ENCODE measurements around the gene SNURF.
"Not testable (repeated sequence)": the region's sequence is repeated elsewhere in the genome, so short reads cannot be mapped to it uniquely, and the experiment has no call there.

SNURF gene

DNA sequence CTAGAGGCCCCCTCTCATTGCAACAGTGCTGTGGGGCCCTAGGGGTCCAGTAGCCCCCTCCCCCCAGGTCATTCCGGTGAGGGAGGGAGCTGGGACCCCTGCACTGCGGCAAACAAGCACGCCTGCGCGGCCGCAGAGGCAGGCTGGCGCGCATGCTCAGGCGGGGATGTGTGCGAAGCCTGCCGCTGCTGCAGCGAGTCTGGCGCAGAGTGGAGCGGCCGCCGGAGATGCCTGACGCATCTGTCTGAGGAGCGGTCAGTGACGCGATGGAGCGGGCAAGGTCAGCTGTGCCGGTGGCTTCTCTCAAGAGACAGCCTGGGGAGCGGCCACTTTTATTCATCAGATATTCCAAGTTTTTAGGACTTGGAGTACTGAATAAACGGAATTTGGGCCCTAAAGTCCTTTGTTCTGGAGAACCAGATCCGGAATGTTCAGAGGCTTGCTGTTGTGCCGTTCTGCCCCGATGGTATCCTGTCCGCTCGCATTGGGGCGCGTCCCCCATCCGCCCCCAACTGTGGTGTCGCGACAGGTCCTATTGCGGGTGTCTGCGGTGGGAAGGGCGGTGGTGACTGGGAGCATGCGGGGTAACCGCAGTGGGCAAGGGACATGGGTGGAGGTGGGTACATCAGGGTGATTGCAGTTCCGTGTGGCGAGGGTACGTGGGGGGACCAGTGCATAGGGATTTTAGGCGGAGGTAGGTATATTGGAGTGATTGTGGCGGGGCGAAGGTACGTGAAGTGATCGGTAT lies at the start of gene SNURF, which contains the start of gene SNRPN:
Gene SNURF, plus strand, starts transcription at position 205 of the 748 bp plus-strand sequence. Its CDS starts 62 bp downstream, at position 267.
Gene SNRPN, plus strand, starts transcription at position 205 of the 748 bp plus-strand sequence. CDS start 19,467 bp downstream, outside the sequence.
- in situ Hi-C loops (cut with MboI; ENCODE audit: low sequenced_read_pairs) = no loop called here

DNA sequence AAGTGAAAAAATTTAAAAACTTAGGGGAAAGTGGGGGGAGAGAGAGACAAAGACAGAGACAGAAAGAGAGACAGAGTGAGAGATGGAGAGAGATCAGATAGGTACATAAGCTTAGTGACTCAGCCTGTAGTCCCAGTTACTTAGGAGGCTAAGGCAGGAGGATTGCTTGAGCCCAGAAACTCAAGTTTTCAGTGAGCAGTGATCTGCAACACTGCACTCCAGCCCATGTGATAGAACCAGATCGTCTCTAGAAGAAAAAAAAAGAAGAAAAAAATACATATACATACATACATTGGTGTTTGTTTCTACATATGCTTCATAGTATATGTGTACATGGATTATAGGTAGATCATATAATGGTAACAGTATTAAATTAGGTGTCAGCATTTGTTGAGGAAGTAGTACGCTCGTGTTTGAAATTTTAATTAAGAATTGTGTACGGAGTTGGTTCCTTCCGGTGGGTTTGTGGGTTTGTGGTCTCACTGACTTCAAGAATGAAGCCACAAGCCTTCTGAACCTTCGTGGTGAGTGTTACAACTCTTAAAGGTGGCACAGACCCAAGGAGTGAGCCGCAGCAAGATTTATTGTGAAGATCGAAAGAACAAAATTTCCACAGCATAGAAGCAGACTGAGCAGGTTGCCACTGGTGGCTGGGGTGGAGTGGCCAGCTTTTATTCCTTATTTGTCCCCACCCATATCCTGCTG lies 38.3 kb upstream of the SNURF start:
- in situ Hi-C loops (cut with MboI; ENCODE audit: low sequenced_read_pairs) = no loop called here

- in situ Hi-C loops (cut with MboI; ENCODE audit: low sequenced_read_pairs) = no loop called here
Measured at GRCh38 chr15:24917431-24917830, 37.4 kb upstream of the SNURF start.

DNA sequence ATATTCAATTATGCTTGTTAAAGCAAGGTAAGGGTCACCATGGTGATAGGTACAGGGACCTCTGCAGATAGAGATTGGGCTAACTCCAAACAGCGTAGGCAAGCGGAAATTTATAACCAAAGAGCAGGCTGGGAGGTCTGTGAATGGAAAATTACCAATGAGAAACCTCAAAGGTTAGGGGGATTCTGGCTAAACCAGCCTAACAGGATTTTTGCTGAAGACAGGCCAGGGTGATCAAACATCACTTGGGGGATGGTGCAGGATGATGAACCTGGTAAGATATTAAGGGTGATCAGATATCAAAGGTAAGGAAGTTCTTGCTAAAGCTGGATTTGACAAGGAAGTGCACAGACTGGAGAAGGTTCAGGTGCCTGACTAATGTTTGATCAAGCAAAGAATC lies 35.3 kb upstream of the SNURF start:
- in situ Hi-C loops (cut with MboI; ENCODE audit: low sequenced_read_pairs) = no loop called here

DNA sequence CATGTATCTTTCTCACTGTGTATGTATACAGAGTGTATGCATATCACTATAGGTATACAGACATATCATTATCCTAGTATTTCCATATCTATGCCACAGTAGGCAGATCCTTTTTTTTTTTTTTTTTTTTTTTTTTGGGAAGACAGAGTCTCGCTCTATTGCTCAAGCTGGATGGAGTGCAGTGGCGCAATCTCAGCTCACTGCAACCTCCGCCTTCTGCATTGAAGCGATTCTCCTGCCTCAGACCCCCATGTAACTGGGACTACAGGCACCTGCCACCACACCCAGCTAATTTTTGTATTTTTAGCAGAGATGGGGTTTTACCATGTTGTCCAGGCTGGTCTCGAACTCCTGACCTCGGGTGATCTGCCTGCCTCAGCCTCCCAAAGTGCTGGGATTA lies 32.0 kb upstream of the SNURF start:
- in situ Hi-C loops (cut with MboI; ENCODE audit: low sequenced_read_pairs) = not testable (repeated sequence)

DNA sequence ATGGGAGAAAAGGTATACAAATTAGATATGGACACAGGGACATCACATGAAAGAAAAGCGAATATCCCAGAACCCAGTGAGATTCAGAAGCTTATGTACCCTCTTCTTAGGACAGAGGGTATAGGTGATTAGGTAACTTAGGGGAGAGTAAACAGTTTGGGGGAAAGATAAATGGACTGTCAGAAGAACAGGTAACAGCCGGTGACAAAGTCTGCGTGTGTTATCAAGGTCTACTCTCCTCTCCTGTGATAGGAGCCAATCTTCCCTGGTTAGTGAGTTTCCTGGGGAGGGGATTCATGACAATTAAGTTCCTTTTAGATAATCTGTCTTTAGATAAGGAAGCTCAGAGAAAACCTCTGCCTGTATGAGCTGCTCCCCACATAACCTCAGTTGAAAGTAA lies 30.6 kb upstream of the SNURF start:
- in situ Hi-C loops (cut with MboI; ENCODE audit: low sequenced_read_pairs) = no loop called here

DNA sequence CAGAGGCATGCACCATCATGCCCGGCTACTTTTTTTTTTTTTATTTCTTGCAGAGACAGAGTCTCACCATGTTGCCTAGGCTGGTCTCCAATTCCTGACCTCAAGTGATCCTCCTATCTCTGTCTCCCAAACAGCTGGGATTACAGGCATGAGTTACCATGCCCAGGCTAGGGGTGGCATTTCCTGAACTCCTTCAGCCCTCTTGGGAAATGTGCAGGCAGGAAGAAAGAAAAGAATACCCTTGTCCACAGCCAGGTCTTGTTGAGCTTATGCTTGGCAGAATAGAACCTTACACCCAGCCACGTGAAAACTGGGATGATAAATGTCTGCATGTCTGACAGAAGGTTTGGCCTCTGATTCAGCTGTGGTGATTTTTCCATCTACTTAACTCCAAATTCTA lies 30.2 kb upstream of the SNURF start:
- in situ Hi-C loops (cut with MboI; ENCODE audit: low sequenced_read_pairs) = no loop called here

DNA sequence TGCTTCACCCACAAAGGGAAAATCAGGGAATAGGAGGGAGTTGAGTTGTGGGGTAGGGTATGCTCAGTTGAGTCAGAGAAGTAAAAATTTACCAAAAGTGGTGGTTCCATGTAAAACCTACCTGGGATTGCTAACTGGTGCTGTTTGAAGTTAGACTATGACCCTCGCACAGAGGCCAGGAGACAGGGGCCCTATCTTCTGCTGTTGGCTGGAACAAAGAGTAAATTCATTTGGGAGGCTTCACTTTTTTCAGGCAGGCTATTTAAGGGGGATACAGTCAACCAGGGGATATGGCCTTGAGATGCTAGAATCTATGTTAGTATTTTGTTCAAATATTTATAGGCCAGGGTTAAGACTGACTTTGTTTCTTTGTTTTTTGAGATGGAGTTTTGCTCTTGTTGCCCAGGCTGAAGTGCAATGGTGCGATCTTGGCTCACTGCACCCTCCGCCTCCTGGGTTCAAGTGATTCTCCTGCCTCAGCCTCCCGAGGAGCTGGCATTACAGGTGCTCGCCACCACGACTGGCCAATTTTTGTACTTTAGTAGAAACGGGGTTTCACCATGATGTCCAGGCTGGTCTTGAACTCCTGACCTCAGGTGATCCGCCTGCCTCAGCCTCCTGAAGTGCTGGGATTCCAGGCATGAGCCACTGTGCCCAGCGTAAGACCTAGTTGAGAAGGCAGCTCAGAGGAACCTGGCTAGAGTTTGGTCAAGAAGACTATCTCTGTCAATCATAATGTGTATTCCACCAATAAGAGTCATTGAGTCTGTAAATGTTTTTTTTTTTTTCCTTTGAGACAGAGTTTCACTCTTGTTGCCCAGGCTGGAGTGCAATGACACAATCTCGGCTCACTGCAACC lies 22.7 kb upstream of the SNURF start:
- in situ Hi-C loops (cut with MboI; ENCODE audit: low sequenced_read_pairs) = not testable (repeated sequence)

DNA sequence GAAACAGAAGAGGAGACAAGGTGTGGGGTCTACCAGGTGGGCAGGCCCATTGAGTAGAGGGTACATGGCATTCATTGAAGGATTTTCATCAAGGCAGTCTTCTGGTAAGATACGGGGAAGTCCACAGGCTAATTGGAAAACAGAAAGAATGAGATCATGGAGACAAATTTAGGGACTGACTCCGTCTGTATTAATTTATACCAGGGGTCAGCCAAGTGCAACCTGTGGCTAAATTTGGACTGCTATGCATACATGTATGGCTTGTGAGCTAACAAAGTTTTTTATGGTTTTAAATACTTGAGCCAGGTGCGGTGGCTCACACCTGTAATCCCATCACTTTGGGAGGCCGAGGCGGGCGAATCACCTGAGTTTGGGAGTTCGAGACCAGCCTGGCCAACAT lies 21.1 kb upstream of the SNURF start:
- in situ Hi-C loops (cut with MboI; ENCODE audit: low sequenced_read_pairs) = no loop called here

DNA sequence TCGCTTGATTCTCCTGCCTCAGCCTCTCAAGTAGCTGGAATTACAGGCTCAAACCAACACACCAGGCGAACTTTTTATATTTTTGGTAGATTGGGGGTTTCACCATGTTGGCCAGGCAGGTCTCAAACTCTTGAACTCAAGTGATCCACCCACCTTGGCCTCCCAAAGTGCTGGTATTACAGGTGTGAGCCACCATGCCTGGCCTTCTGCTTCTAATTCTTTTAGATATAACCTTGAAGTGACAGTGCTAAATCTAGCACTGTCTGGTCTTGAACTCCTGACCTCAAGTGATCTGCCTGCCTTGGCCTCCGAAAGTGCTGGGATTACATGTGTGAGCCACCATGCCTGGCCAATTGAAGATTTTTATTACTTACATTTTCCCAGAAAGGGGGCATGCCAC lies 16.6 kb upstream of the SNURF start:
- in situ Hi-C loops (cut with MboI; ENCODE audit: low sequenced_read_pairs) = not testable (repeated sequence)

DNA sequence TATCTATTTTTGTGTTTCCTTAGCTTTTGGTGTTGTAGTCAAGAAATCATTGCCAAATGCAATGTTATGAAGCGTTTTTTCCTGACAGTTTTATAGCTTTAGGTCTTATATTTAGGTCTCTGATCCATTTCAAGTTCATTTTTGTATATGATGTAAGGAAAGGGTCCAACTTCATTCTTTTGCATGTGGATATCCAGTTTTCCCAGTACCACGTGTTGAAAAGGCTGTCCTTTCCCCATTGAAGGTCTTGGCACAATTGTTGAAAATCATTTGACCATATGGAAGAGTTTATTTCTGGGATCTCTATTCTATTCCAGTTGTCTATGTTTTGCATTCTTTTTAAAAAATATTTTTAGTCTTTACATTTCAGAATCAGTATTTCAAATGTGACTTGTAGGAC lies 14.6 kb upstream of the SNURF start:
- in situ Hi-C loops (cut with MboI; ENCODE audit: low sequenced_read_pairs) = no loop called here

DNA sequence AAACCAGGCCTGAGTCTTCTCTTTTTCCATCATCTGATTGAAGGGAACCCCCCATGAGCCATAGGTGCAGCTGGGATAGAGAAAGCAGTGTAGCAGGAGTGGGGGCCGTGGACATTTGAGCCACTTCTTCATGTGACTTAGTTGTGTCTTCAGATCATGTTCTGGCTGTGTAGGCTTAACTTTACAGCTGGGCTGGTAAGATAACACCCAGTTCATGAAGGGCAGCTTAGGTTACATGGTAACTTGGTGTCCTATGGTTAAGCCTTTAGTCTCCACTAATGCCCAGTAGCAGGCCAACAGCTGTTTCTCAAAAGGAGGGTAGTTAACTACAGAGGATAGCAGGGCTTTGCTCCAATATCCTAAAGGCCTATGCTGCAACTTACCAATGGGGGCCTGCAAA lies 11.4 kb upstream of the SNURF start:
- in situ Hi-C loops (cut with MboI; ENCODE audit: low sequenced_read_pairs) = no loop called here

GRCh38 chr15:24944954-24945353 lies 9.8 kb upstream of the SNURF start:
- in situ Hi-C loops (cut with MboI; ENCODE audit: low sequenced_read_pairs) = no loop called here

- in situ Hi-C loops (cut with MboI; ENCODE audit: low sequenced_read_pairs) = no loop called here
Measured at GRCh38 chr15:24945711-24946110, 9.1 kb upstream of the SNURF start.

GRCh38 chr15:24948495-24948894 lies 6.3 kb upstream of the SNURF start:
- in situ Hi-C loops (cut with MboI; ENCODE audit: low sequenced_read_pairs) = no loop called here

DNA sequence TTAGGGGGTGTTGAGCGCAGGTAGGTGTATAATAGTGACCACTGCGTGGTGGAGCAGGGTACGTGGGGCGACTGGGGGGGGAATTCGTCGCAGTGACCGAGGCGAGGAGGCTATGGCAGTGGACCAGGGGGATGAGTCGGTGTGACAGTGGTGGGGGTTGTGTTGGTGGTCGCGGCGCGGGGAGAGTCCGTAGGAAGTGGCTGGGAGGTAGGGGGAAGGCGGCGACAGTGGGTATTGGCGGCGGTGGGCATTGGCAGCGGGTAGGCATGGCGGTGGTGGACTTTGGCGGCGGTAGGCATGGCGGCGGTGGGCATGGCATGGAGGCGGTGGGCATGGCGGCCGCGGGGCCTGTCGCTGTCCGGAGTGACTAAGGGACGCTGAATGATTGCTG lies 739 bp downstream of the SNURF start:
- in situ Hi-C loops (cut with MboI; ENCODE audit: low sequenced_read_pairs) = no loop called here

- in situ Hi-C loops (cut with MboI; ENCODE audit: low sequenced_read_pairs) = no loop called here
Measured at GRCh38 chr15:24956111-24956838, 1.5 kb downstream of the SNURF start.

GRCh38 chr15:24957691-24958090 lies 2.9 kb downstream of the SNURF start:
- in situ Hi-C loops (cut with MboI; ENCODE audit: low sequenced_read_pairs) = no loop called here

GRCh38 chr15:24961967-24962366 lies 7.2 kb downstream of the SNURF start:
- in situ Hi-C loops (cut with MboI; ENCODE audit: low sequenced_read_pairs) = no loop called here

GRCh38 chr15:24962880-24963279 lies 8.1 kb downstream of the SNURF start:
- in situ Hi-C loops (cut with MboI; ENCODE audit: low sequenced_read_pairs) = no loop called here

All from HL-60/S4 treated with retinoic acid at 250 ng/mL for 4 days and 3 days (cell line).